ENCODE data around the gene PPP1R12C.

Gene PPP1R12C

DNA sequence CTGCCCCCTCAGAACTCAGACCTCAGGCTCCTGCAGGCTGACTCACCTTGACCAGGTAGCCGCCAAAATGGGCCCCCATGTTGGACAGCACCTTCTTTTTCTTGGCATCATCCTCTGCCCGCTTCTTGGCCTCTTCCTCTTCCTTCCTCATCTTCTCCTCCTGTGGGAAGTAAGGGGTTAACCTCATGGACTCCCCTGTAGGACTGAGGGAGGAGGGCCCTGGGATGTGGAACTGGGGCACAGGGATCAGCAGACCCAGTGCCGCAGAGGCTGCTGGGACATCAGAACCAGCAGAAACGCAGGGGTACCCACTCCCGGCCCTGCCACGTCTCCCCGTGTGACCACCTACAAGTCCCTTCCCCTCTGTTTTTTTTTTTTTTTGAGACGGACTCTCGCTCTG lies 20.5 kb upstream of the PPP1R12C start:
- Histone ChIP-seq H3K9ac (ENCODE audit: low read depth, low read length) (no peak overlapping the region; the same call in 1 of the 2 replicates), H3K4me1 (ENCODE audit: insufficient read depth, low read length) (peaks cover 3% of the 10 kb centered on the region; the same call in 1 of the 2 replicates)

DNA sequence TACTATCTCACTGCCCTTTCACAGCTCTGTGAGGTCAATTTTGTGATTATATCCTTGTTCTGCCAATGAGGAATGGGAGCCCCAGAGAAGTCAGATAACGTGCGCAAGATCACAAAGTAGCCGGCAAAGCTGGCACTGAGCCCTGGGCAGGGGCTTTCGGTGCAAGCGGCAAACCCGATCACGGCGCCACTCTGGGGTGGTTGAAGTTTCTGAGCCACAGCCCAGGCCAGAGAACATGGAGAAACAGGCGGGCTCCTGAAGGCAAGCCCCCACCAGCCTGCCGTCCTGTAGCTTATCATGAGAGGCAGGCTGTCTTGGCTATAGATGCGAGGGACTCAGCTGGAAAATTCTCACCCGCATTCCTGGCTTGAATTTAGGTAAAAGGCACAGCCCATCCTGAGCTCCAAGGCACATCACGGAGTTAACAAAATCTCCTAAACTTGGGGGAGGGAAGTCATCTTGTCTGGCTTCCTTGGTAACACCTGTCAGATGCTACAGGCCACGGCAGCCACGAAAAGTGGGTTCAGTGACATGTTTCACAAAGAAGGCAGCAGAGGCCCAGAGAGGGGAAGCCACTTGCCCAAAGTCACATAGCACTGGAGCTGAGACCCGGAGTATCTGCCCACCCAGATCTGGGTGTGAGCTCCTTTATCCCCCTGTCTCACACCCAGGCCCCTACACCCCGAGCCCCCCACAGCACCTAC lies 19.1 kb upstream of the PPP1R12C start:
- H3K36me3 ChIP-seq (ENCODE audit: insufficient read depth, low read depth, low read length): peaks cover 15% of the 10 kb centered on the region
- no peak overlapping the region for H3K4me3 ChIP-seq (ENCODE audit: low read length)
- no peaks in the 10 kb centered on the region for H3K27me3 ChIP-seq (ENCODE audit: insufficient read depth, low read length)
- no peak overlapping the region for H3K27ac ChIP-seq (ENCODE audit: low read length)
- no peak overlapping the region for H3K9ac ChIP-seq (ENCODE audit: low read depth, low read length)
- peaks cover 3% of the 10 kb centered on the region; the same call in 1 of the 2 replicates for H3K4me1 ChIP-seq (ENCODE audit: insufficient read depth, low read length)
- H3K9me3 ChIP-seq (ENCODE audit: insufficient read depth, low read depth, low read length): no peaks in the 10 kb centered on the region

More for the DNA sequence above, 20.5 kb upstream of the PPP1R12C start:
- no peak overlapping the region for H3K4me3 ChIP-seq (ENCODE audit: low read length)
- H3K27me3 ChIP-seq (ENCODE audit: insufficient read depth, low read length): no peaks in the 10 kb centered on the region
- H3K9me3 ChIP-seq (ENCODE audit: insufficient read depth, low read depth, low read length): no peaks in the 10 kb centered on the region
- H3K36me3 ChIP-seq (ENCODE audit: insufficient read depth, low read depth, low read length): peaks cover 15% of the 10 kb centered on the region
- H3K27ac ChIP-seq (ENCODE audit: low read length): no peak overlapping the region

DNA sequence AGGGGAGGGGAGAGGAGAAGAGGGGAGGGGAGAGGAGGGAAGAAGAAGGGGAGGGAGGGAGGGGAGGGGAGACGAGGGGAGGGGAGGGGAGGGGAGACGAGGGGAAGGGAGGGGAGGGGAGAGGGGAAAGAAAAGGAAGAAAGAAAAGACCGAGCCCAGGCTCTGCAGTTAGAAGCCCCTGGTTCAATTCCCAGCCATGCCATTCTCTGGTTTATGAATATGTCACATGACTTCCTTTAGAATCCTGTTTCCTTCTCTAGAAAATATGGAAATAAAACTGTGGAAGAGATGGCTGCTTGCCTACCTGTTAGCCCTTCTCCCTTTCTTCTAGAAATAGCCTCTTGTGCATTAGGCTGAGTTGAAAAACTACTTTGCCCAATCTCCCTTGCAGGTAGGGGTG lies 17.3 kb upstream of the PPP1R12C start:
- H3K9ac ChIP-seq (ENCODE audit: low read depth, low read length): no peak overlapping the region
- no peaks in the 10 kb centered on the region for H3K9me3 ChIP-seq (ENCODE audit: insufficient read depth, low read depth, low read length)
- H3K27me3 ChIP-seq (ENCODE audit: insufficient read depth, low read length): no peaks in the 10 kb centered on the region
- H3K36me3 ChIP-seq (ENCODE audit: insufficient read depth, low read depth, low read length): peaks cover 15% of the 10 kb centered on the region
- no peak overlapping the region for H3K4me3 ChIP-seq (ENCODE audit: low read length)
- no peak overlapping the region for H3K27ac ChIP-seq (ENCODE audit: low read length)
- H3K4me1 ChIP-seq (ENCODE audit: insufficient read depth, low read length): no peaks in the 10 kb centered on the region; the same call in 1 of the 2 replicates

DNA sequence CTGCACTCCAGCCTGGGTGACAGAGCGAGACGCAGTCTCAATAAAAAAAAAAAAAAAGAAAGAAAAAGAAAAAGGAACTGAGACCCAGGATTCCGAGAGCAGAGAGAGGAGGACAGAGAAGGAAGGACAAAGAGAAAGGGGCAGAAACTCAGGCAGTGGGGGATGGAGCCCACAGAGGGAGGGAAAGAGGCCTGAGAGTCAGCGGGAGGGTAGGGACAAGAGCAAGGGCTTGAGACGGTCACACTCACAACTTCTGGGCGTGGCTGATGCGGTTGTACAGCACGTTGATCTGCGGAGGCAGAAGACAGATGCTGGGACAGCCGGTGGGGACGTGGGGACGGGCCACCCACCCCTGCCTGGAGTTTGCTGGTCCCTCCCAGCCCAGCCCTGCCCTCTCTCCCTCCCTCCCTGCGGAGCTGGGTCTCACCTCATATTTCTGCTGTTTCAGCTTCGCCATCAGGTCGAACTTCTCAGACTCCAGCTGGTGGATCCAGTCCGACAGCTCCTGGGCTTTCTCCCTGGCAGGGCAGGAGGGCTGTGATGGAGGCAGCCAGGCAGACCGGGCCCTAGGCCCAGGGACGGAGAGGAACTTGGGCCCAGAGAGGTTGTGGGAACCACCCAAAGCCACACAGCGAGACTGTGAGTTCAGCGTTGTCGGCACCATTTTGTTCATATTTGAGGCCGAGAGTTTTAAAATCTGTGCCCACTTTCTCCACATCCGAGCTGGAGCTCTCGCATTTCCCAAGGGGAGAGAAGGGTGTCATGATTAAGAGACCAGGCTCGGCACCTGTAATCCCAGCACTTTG lies 16.4 kb upstream of the PPP1R12C start:
- peaks cover 4% of the 10 kb centered on the region; the same call in 1 of the 2 replicates for H3K4me1 ChIP-seq (ENCODE audit: insufficient read depth, low read length)
- no peak overlapping the region for H3K4me3 ChIP-seq (ENCODE audit: low read length)
- H3K9me3 ChIP-seq (ENCODE audit: insufficient read depth, low read depth, low read length): no peaks in the 10 kb centered on the region
- H3K36me3 ChIP-seq (ENCODE audit: insufficient read depth, low read depth, low read length): peaks cover 15% of the 10 kb centered on the region
- no peaks in the 10 kb centered on the region for H3K27me3 ChIP-seq (ENCODE audit: insufficient read depth, low read length)
- H3K9ac ChIP-seq (ENCODE audit: low read depth, low read length): no peak overlapping the region
- no peak overlapping the region for H3K27ac ChIP-seq (ENCODE audit: low read length)

DNA sequence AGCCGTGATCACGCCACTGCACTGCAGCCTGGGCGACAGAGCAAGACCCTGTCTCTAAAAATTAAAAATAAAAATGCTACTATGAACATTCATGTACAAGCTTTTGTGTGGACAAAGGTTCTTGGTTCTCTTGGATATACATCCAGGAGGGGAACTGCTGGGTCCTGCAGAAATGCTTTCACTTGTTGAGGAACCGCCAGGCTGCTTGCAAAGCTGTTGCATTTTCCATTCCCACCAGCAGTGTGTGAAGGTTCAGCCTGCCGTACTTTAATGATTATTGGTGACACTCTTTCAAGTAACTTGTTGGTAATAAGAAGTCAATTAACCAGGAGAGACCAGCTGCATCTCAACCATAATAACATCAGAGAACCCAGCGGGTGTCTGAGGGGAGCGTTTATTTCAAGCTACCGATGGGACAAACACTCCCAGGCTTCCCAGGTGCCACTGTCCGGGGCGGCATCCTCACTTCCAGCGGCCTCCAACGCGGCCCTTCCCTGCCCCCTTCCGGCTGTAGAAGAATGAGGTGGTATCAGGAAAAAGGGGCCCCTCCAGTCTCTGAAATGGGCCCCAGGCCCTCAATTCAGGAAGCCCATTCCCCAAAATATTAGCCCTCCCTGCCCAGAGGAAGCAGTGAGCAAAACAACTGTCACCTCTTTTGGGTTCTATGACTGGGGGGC lies 15.2 kb upstream of the PPP1R12C start:
- H3K36me3 ChIP-seq (ENCODE audit: insufficient read depth, low read depth, low read length): peaks cover 15% of the 10 kb centered on the region
- H3K4me1 ChIP-seq (ENCODE audit: insufficient read depth, low read length): peaks cover 4% of the 10 kb centered on the region; the same call in 1 of the 2 replicates
- H3K27ac ChIP-seq (ENCODE audit: low read length): no peak overlapping the region
- H3K4me3 ChIP-seq (ENCODE audit: low read length): no peak overlapping the region
- H3K9me3 ChIP-seq (ENCODE audit: insufficient read depth, low read depth, low read length): no peaks in the 10 kb centered on the region
- no peaks in the 10 kb centered on the region for H3K27me3 ChIP-seq (ENCODE audit: insufficient read depth, low read length)
- no peak overlapping the region for H3K9ac ChIP-seq (ENCODE audit: low read depth, low read length)

DNA sequence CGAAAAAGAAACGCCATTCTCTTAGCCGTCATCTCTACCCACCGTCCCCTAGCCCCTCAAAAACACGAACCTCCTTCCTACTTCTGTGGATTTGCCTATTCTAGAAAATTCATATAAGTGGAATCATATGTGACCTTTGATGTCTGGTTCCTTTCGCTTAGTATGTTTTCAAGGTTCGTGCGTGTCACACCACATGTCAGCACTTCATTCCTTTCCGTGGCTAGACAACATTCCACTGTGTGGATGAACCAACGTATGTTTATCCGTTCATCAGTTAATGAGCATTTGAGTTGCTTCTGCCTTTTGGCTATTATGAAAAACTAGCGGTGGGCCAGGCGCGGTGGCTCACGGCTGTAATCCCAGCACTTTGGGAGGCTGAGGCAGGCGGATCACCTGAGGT lies 14.0 kb upstream of the PPP1R12C start:
- H3K4me3 ChIP-seq (ENCODE audit: low read length): no peak overlapping the region

DNA sequence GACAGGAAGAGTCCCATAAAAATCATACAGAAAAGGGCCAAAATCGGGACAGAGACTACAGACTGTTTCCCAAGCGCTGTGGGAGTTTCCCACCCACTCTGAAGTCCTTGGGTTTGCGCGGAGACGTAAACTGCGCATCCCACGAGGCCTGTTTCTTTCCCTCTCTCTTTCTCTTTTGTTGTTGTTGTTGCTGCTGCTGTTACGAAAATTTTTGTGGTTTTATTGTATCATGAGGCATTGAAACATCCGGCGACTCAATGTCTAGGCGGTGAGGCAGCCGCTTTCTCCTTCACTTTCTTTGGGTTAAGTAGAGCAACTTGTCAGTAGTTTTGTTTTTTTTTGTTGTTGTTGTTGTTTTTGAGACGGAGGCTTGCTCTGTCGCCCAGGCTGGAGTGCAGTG lies 1.6 kb upstream of the PPP1R12C start:
- H3K9ac ChIP-seq (ENCODE audit: low read depth, low read length): peak overlapping the region; percentile 65; the same call in 1 of the 2 replicates

More for the DNA sequence above, 14.0 kb upstream of the PPP1R12C start:
- Histone ChIP-seq H3K27ac (ENCODE audit: low read length) (no peak overlapping the region), H3K36me3 (ENCODE audit: insufficient read depth, low read depth, low read length) (peaks cover 12% of the 10 kb centered on the region), H3K27me3 (ENCODE audit: insufficient read depth, low read length) (no peaks in the 10 kb centered on the region), H3K9ac (ENCODE audit: low read depth, low read length) (no peak overlapping the region), H3K4me1 (ENCODE audit: insufficient read depth, low read length) (peaks cover 4% of the 10 kb centered on the region; the same call in 1 of the 2 replicates), H3K9me3 (ENCODE audit: insufficient read depth, low read depth, low read length) (no peaks in the 10 kb centered on the region)

DNA sequence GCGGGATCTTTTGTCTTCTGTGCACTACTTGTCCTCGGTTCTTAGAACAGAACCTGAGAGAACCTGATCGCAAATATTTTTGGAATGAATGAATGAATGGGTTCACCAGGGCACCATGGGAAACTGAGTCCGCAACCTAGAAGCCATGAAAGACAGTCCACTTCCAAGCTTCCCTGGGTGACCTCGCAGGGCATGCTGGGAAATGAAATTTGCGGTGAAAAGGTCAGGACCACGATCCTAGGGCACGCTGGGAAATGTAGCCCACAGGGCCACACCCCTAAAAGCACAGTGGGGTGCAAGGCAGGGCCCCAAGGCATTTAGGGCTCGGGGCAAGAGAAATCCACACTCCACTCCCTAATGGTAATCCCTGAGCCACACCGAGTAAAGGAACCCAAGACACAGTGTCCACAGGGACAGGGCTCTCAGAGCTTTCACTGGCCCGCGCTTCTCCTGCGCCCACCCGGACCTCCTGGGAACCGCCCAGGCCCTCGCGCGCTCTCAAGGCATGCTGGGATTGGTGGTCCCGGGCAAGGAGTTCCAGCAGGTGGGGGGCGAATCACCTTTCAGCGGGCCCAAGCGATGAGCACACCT lies 1.1 kb upstream of the PPP1R12C start:
- Histone ChIP-seq H3K4me3 (ENCODE audit: low read length) (peak overlapping the region; percentile 84), H3K36me3 (ENCODE audit: insufficient read depth, low read depth, low read length) (no peaks in the 10 kb centered on the region), H3K27me3 (ENCODE audit: insufficient read depth, low read length) (no peaks in the 10 kb centered on the region), H3K9ac (ENCODE audit: low read depth, low read length) (peak overlapping the region; percentile 65; the same call in 1 of the 2 replicates), H3K9me3 (ENCODE audit: insufficient read depth, low read depth, low read length) (no peaks in the 10 kb centered on the region), H3K27ac (ENCODE audit: low read length) (peak overlapping the region; percentile 30), H3K4me1 (ENCODE audit: insufficient read depth, low read length) (peaks cover 3% of the 10 kb centered on the region; the same call in 1 of the 2 replicates)

More for the DNA sequence above, 1.6 kb upstream of the PPP1R12C start:
- Histone ChIP-seq H3K4me1 (ENCODE audit: insufficient read depth, low read length) (0 out of 2 replicates have a peak, but pooled peaks cover 3% of the 10 kb centered on the region), H3K36me3 (ENCODE audit: insufficient read depth, low read depth, low read length) (no peaks in the 10 kb centered on the region), H3K27ac (ENCODE audit: low read length) (peak overlapping the region; percentile 30), H3K27me3 (ENCODE audit: insufficient read depth, low read length) (no peaks in the 10 kb centered on the region), H3K9me3 (ENCODE audit: insufficient read depth, low read depth, low read length) (no peaks in the 10 kb centered on the region), H3K4me3 (ENCODE audit: low read length) (peak overlapping the region; percentile 84; the same call in 1 of the 2 replicates)

DNA sequence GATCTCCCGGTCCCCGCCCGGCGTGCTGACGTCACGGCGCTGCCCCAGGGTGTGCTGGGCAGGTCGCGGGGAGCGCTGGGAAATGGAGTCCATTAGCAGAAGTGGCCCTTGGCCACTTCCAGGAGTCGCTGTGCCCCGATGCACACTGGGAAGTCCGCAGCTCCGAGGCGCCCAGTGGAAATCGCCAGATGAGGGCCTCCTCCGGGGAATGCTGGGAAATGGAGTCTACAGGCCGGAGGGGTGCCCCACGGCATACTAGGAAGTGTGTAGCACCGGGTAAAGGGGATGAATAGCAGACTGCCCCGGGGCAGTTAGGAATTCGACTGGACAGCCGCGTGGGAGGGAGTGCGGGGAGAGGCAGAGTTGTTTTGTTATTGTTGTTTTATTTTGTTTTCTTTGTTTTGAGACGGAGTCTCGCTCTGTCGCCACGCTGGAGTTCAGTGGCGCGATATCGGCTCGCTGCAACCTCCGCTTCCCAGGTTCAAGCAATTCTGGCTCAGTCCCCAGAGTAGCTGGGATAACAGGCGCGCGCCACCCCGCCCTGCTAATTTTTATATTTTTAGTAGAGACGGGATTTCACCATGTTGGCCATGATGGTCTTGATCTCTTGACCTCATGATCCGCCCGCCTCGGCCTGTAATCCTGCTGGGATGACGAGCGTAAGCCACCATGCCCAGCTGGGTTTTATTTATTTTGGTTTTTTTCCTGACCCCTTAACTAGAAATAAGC lies 390 bp upstream of the PPP1R12C start:
- Histone ChIP-seq H3K27me3 (ENCODE audit: insufficient read depth, low read length) (no peaks in the 10 kb centered on the region), H3K27ac (ENCODE audit: low read length) (peak overlapping the region; percentile 27), H3K9me3 (ENCODE audit: insufficient read depth, low read depth, low read length) (no peaks in the 10 kb centered on the region), H3K4me1 (ENCODE audit: insufficient read depth, low read length) (peaks cover 3% of the 10 kb centered on the region; the same call in 1 of the 2 replicates), H3K9ac (ENCODE audit: low read depth, low read length) (peak overlapping the region; percentile 65; the same call in 1 of the 2 replicates), H3K4me3 (ENCODE audit: low read length) (peak overlapping the region; percentile 84), H3K36me3 (ENCODE audit: insufficient read depth, low read depth, low read length) (no peaks in the 10 kb centered on the region)

DNA sequence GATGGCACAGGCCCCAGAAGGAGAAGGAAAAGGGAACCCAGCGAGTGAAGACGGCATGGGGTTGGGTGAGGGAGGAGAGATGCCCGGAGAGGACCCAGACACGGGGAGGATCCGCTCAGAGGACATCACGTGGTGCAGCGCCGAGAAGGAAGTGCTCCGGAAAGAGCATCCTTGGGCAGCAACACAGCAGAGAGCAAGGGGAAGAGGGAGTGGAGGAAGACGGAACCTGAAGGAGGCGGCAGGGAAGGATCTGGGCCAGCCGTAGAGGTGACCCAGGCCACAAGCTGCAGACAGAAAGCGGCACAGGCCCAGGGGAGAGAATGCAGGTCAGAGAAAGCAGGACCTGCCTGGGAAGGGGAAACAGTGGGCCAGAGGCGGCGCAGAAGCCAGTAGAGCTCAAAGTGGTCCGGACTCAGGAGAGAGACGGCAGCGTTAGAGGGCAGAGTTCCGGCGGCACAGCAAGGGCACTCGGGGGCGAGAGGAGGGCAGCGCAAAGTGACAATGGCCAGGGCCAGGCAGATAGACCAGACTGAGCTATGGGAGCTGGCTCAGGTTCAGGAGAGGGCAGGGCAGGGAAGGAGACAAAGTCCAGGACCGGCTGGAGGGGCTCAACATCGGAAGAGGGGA lies 1.1 kb downstream of the PPP1R12C start:
- Histone ChIP-seq H3K27me3 (ENCODE audit: insufficient read depth, low read length) (no peaks in the 10 kb centered on the region), H3K27ac (ENCODE audit: low read length) (no peak overlapping the region), H3K9ac (ENCODE audit: low read depth, low read length) (peak overlapping the region; percentile 72; the same call in 1 of the 2 replicates), H3K4me1 (ENCODE audit: insufficient read depth, low read length) (peaks cover 3% of the 10 kb centered on the region; the same call in 1 of the 2 replicates), H3K9me3 (ENCODE audit: insufficient read depth, low read depth, low read length) (no peaks in the 10 kb centered on the region), H3K36me3 (ENCODE audit: insufficient read depth, low read depth, low read length) (no peaks in the 10 kb centered on the region), H3K4me3 (ENCODE audit: low read length) (peak overlapping the region; percentile 89)
